ENCODE results near the gene RBMS2.

GRCh38 chr12:56599041-56599440, 77.4 kb downstream of the RBMS2 start:
- TF ChIP-seq CTCF (IDR thresholded peaks at IDR 0.05; ENCODE audit: poor library complexity): no peak
- TF ChIP-seq EZH2 (IDR thresholded peaks at IDR 0.05; ENCODE audit: borderline replicate concordance): no peak
- no peak for TF ChIP-seq EZH2phosphoT487 (IDR thresholded peaks at IDR 0.05; ENCODE audit: low read depth, severe bottlenecking, unreplicated experiment)

All from hepatocyte (in vitro differentiated cells).